Tibial nerve (tissue), 4 donors: Measurements from ENCODE around the gene DNM3. TPM values are rescaled to one million over a fixed set of nuclear protein-coding genes. Genes with fewer than 3 reads are reported as not detected.
A peak's percentile ranks its signal among the peaks of the same experiment; 100 is the strongest.

Source experiments
- DNase-seq, 2 donors: peaks; one replicate each; pipeline ENCODE4 v3.0.0-alpha.2; 2019; ENCODE audit warnings: low spot score in 2 of 2
- H3K27ac ChIP-seq, 4 donors: fragments of 200-600 bp; sonication (generic) in 3 of 4; one replicate each; pipeline ENCODE4 v1.5.1; 2017 to 2019; ENCODE audit warnings: mild to moderate bottlenecking in 1 of 4
- H3K27me3 ChIP-seq, 2 donors: fragments of 200-600 bp; sonication (generic) in 1 of 2; one replicate each; pipeline versions ENCODE4 v1.5.1 to v1.6.0; 2017 to 2019
- H3K36me3 ChIP-seq, 3 donors: fragments of 200-600 bp; sonication (generic); one replicate each; pipeline ENCODE4 v1.5.1; 2018 to 2019
- H3K4me1 ChIP-seq, 4 donors: fragments of 200-600 bp; sonication (generic) in 3 of 4; one replicate each; pipeline ENCODE4 v1.5.1; 2017 to 2019
- H3K4me3 ChIP-seq, 4 donors: fragments of 200-600 bp; sonication (generic) in 3 of 4; one replicate each; pipeline ENCODE4 v1.5.1; 2017 to 2019; ENCODE audit warnings: mild to moderate bottlenecking in 1 of 4, moderate library complexity in 1 of 4
- H3K9me3 ChIP-seq, 4 donors: fragments of 200-600 bp; sonication (generic) in 3 of 4; one replicate each; pipeline ENCODE4 v1.5.1; 2017 to 2019
- CTCF ChIP-seq, 5 experiments: fragments of 200-600 bp in 3 of 5; fragments of 450-650 bp in 2 of 5; sonication (generic) in 3 of 5; IDR thresholded peaks; one replicate each; pipeline ENCODE4 v1.5.1; 2016 to 2019; ENCODE audit warnings: antibody characterized with exemption in 5 of 5, mild to moderate bottlenecking in 3 of 5, moderate library complexity in 2 of 5
- EP300 ChIP-seq, 2 donors: sonication (generic); formaldehyde crosslinking; IDR thresholded peaks; one replicate each; pipeline ENCODE4 v1.6.1; 2017; ENCODE audit warnings: antibody characterized with exemption in 2 of 2, mild to moderate bottlenecking in 1 of 2
- POLR2A ChIP-seq, 2 donors: fragments of 450-650 bp; IDR thresholded peaks; one replicate each; pipeline ENCODE4 v1.6.1; 2017; ENCODE audit warnings: antibody characterized with exemption in 2 of 2, mild to moderate bottlenecking in 2 of 2, moderate library complexity in 2 of 2
- WGBS, 2 donors: methylation state at CpG; one replicate each; pipeline ENCODE4 v1.1.5; 2018; 5-methylcytosine and 5-hydroxymethylcytosine counted together
- total RNA-seq, 4 donors: library from RNA; depleted of rRNA; stranded (reverse); fragments of >200 nt; gene quantifications; one replicate each; pipeline ENCODE4 v1.1.0, GENCODE V29; 2016

Gene DNM3
- total RNA-seq, 4 donors from 2014 or later = 9.8 to 15.3 (median 12.3) TPM

- peaks cover 5 to 73% (median 37%) of the 10 kb centered on the region in 4 donors for H3K4me1 ChIP-seq
- H3K27me3 ChIP-seq = no peaks in the 10 kb centered on the region
- DNase-seq = peak in 1 of 2 donors; percentile 10
- no peak for TF ChIP-seq CTCF (IDR thresholded peaks at IDR 0.05)
- peak; percentile 47 to 51 for TF ChIP-seq EP300 (IDR thresholded peaks at IDR 0.05)
- H3K4me3 ChIP-seq = no peak overlapping the region
- H3K9me3 ChIP-seq = no peaks in the 10 kb centered on the region
- H3K36me3 ChIP-seq = no peaks in the 10 kb centered on the region
- WGBS, 2 donors = 60 to 67% methylated on average over 5 of the region's 5 CpGs
- H3K27ac ChIP-seq = peak overlapping the region in 3 of 4 donors; percentile 74 to 93 (median 92)
Measured at GRCh38 chr1:172393354-172393753, 552.1 kb downstream of the DNM3 start.

GRCh38 chr1:172394141-172394751 lies 552.9 kb downstream of the DNM3 start:
- H3K4me1 ChIP-seq = peaks cover 5 to 78% (median 42%) of the 10 kb centered on the region in 4 donors
- WGBS, 2 donors = 30 to 32% methylated on average over 4 of the region's 4 CpGs
- H3K9me3 ChIP-seq = no peaks in the 10 kb centered on the region
- no peaks in the 10 kb centered on the region for H3K27me3 ChIP-seq
- no peak for DNase-seq
- TF ChIP-seq POLR2A (IDR thresholded peaks at IDR 0.05) (no peak), EP300 (IDR thresholded peaks at IDR 0.05) (no peak), CTCF (IDR thresholded peaks at IDR 0.05) (no peak)
- peak overlapping the region; percentile 53 to 93 (median 83) for H3K27ac ChIP-seq
- H3K4me3 ChIP-seq = no peak overlapping the region
- no peaks in the 10 kb centered on the region for H3K36me3 ChIP-seq

GRCh38 chr1:172394811-172395210 lies 553.5 kb downstream of the DNM3 start:
- H3K4me3 ChIP-seq = no peak overlapping the region
- H3K9me3 ChIP-seq = no peaks in the 10 kb centered on the region
- 69 to 76% methylated on average over 5 of the region's 5 CpGs for WGBS, 2 donors
- H3K36me3 ChIP-seq = no peaks in the 10 kb centered on the region
- H3K4me1 ChIP-seq = peaks cover 5 to 84% (median 43%) of the 10 kb centered on the region in 4 donors
- H3K27ac ChIP-seq = peak overlapping the region; percentile 53 to 93 (median 83)
- TF ChIP-seq EP300 (IDR thresholded peaks at IDR 0.05) (no peak), CTCF (IDR thresholded peaks at IDR 0.05) (no peak), POLR2A (IDR thresholded peaks at IDR 0.05) (no peak)
- no peaks in the 10 kb centered on the region for H3K27me3 ChIP-seq
- no peak for DNase-seq

GRCh38 chr1:172395576-172395975 lies 554.3 kb downstream of the DNM3 start:
- TF ChIP-seq CTCF (IDR thresholded peaks at IDR 0.05) (no peak), POLR2A (IDR thresholded peaks at IDR 0.05) (no peak), EP300 (IDR thresholded peaks at IDR 0.05) (no peak)
- Histone ChIP-seq H3K27ac (peak overlapping the region in 3 of 4 donors; percentile 74 to 93 (median 92)), H3K36me3 (no peaks in the 10 kb centered on the region), H3K4me3 (no peak overlapping the region), H3K4me1 (peaks cover 5 to 86% (median 41%) of the 10 kb centered on the region in 4 donors), H3K27me3 (no peaks in the 10 kb centered on the region), H3K9me3 (no peaks in the 10 kb centered on the region)
- no peak for DNase-seq
- WGBS, 2 donors = 74 to 79% methylated on average over 3 of the region's 3 CpGs

GRCh38 chr1:172397221-172397620 lies 555.9 kb downstream of the DNM3 start:
- H3K27me3 ChIP-seq = no peaks in the 10 kb centered on the region
- TF ChIP-seq CTCF (IDR thresholded peaks at IDR 0.05) (no peak), EP300 (IDR thresholded peaks at IDR 0.05) (no peak), POLR2A (IDR thresholded peaks at IDR 0.05) (no peak)
- H3K27ac ChIP-seq = peak overlapping the region; percentile 48 to 93 (median 70)
- WGBS, 2 donors = 44 to 47% methylated on average over 3 of the region's 3 CpGs
- H3K36me3 ChIP-seq = no peaks in the 10 kb centered on the region
- H3K4me3 ChIP-seq = no peak overlapping the region
- no peak for DNase-seq
- peaks cover 5 to 80% (median 41%) of the 10 kb centered on the region in 4 donors for H3K4me1 ChIP-seq
- H3K9me3 ChIP-seq = no peaks in the 10 kb centered on the region
